SK-N-SH treated with all-trans-retinoic acid at 6 μM for 48 hours (cell line): ENCODE measurements around the gene ABCD1.
A peak's percentile ranks its signal among the peaks of the same experiment; 100 is the strongest.
"Not testable (repeated sequence)": the region's sequence is repeated elsewhere in the genome, so short reads cannot be mapped to it uniquely, and the experiment has no call there.

ENCODE experiments used
- ATAC-seq: fragments of 200-7000 bp; cut with Tn5 transposase; 3 replicates; pipeline ENCODE4 v1.9.1; 2020; ENCODE audit warnings: mild to moderate bottlenecking, moderate library complexity
- ARNTL ChIP-seq: fragments of 450-650 bp; formaldehyde crosslinking; IDR thresholded peaks from 2 replicates; pipeline ENCODE4 v1.5.0; 2020; ENCODE audit warnings: low read depth, mild to moderate bottlenecking, moderate library complexity, borderline replicate concordance
- BACH2 ChIP-seq: fragments of 250-450 bp; sonication (Bioruptor Pico); IDR thresholded peaks from 2 replicates; pipeline ENCODE4 v1.9.0; 2021; ENCODE audit warnings: mild to moderate bottlenecking, borderline replicate concordance
- CSDC2 ChIP-seq: fragments of 250-450 bp; sonication (Bioruptor Pico); IDR thresholded peaks from 2 replicates; pipeline ENCODE4 v1.5.0; 2020; ENCODE audit warnings: mild to moderate bottlenecking, moderate library complexity
- ESRRG ChIP-seq: fragments of 250-450 bp; sonication (Bioruptor Pico); IDR thresholded peaks from 2 replicates; pipeline ENCODE4 v1.6.1; 2021; ENCODE audit warnings: mild to moderate bottlenecking
- GLIS3 ChIP-seq: fragments of 250-450 bp; sonication (Bioruptor Pico); IDR thresholded peaks from 2 replicates; pipeline ENCODE4 v1.5.0; 2020; ENCODE audit warnings: mild to moderate bottlenecking, moderate library complexity
- ISL1 ChIP-seq: fragments of 250-450 bp; sonication (Bioruptor Pico); IDR thresholded peaks from 2 replicates; pipeline ENCODE4 v2.1.2; 2022; ENCODE audit warnings: mild to moderate bottlenecking, moderate library complexity
- OSR1 ChIP-seq: fragments of 250-450 bp; sonication (Bioruptor Pico); IDR thresholded peaks from 2 replicates; pipeline ENCODE4 v1.8.0; 2022; ENCODE audit warnings: moderate library complexity, mild to moderate bottlenecking, inconsistent platforms
- PPARA ChIP-seq: fragments of 250-450 bp; sonication (Bioruptor Pico); IDR thresholded peaks from 2 replicates; pipeline ENCODE4 v1.5.0; 2020; ENCODE audit warnings: mild to moderate bottlenecking, borderline replicate concordance
- RARB ChIP-seq: fragments of 250-450 bp; sonication (Bioruptor Pico); IDR thresholded peaks from 2 replicates; pipeline ENCODE4 v1.8.0; 2021; ENCODE audit warnings: mild to moderate bottlenecking, moderate library complexity
- SNAI2 ChIP-seq: fragments of 250-450 bp; sonication (Bioruptor Pico); IDR thresholded peaks from 2 replicates; pipeline ENCODE4 v1.5.0; 2020; ENCODE audit warnings: mild to moderate bottlenecking, moderate library complexity
- TCF4 ChIP-seq: fragments of 250-450 bp; sonication (Bioruptor Pico); IDR thresholded peaks from 2 replicates; pipeline ENCODE4 v1.8.0; 2021; ENCODE audit warnings: mild to moderate bottlenecking, moderate library complexity, borderline replicate concordance
- TOX ChIP-seq: fragments of 250-450 bp; sonication (Bioruptor Pico); IDR thresholded peaks from 2 replicates; pipeline ENCODE4 v1.8.0; 2021; ENCODE audit warnings: mild to moderate bottlenecking, moderate library complexity, borderline replicate concordance
- ZC3H10 ChIP-seq: fragments of 250-450 bp; sonication (Bioruptor Pico); IDR thresholded peaks from 2 replicates; pipeline ENCODE4 v1.5.1; 2021; ENCODE audit warnings: mild to moderate bottlenecking, moderate library complexity
- ZFP3 ChIP-seq: fragments of 250-450 bp; sonication (Bioruptor Pico); IDR thresholded peaks from 2 replicates; pipeline ENCODE4 v1.5.0; 2020; ENCODE audit warnings: mild to moderate bottlenecking, moderate library complexity
- ZFP30 ChIP-seq: fragments of 450-650 bp; formaldehyde crosslinking; IDR thresholded peaks from 2 replicates; pipeline ENCODE4 v1.5.0; 2022; ENCODE audit warnings: mild to moderate bottlenecking, moderate library complexity
- ZNF565 ChIP-seq: fragments of 450-650 bp; formaldehyde crosslinking; conservative IDR thresholded peaks from 2 replicates; pipeline ENCODE4 v1.5.0; 2020; ENCODE audit warnings: low read depth, mild to moderate bottlenecking, moderate library complexity
- ZNF70 ChIP-seq: fragments of 450-650 bp; formaldehyde crosslinking; IDR thresholded peaks from 2 replicates; pipeline ENCODE4 v1.5.0; 2020; ENCODE audit warnings: mild to moderate bottlenecking, moderate library complexity
- ZNF8 ChIP-seq: fragments of 450-650 bp; formaldehyde crosslinking; IDR thresholded peaks from 2 replicates; pipeline ENCODE4 v1.5.0; 2020; ENCODE audit warnings: mild to moderate bottlenecking, moderate library complexity
- TF ChIP-seq, protein P1 (sequence below): fragments of 250-450 bp; sonication (Bioruptor Pico); IDR thresholded peaks from 2 replicates; pipeline ENCODE4 v1.8.0; 2021; ENCODE audit warnings: low read depth, mild to moderate bottlenecking, moderate library complexity, borderline replicate concordance
- TF ChIP-seq, protein P2 (sequence below): fragments of 250-450 bp; sonication (Bioruptor Pico); IDR thresholded peaks from 2 replicates; pipeline ENCODE4 v1.8.0; 2020; ENCODE audit warnings: mild to moderate bottlenecking, moderate library complexity, borderline replicate concordance
- TF ChIP-seq, protein P3 (sequence below): fragments of 250-450 bp; sonication (Bioruptor Pico); IDR thresholded peaks from 2 replicates; pipeline ENCODE4 v1.5.1; 2020; ENCODE audit warnings: low read depth, mild to moderate bottlenecking, moderate library complexity

Gene ABCD1

DNA sequence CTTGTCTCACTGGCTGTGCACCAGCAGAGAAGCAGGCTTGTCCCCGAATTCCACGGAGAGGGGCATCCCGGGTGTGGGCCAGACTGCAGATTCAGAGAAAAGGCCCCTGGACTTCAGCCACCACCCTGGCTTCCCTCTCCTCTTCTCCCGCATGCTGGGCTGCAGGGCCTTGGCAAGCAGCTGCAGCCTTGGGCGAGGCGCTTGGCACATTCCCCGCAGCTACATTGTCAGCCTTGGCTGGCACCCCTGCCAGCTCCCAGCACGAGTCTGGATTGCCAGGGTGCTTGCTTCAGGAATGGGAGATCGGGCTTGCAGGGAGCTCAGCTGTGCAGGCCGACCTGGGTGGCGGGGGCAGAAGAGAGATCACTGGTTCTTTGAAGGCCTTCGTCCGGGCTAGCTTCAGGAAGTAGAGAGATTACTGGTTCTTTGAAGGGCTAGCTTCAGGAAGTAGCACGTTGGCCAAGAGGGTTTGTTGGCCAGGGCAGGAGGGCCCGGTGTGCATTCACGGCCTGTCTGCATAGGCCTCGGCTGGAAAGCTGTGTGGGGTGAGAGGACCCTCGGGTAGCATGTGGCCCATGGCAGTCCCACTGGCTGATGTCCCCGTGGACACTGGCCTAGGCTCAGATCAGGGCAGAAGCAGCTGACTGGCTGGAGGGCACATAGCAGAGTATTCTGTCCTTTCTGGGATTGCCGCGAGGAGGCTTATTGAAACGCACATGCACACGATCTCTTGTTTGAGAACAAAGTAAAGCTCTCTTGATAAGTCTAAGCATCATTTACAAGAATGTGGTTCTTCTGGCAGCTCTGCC is 2.7 kb downstream of the ABCD1 start:
- ATAC-seq = peak; percentile 0; the same call in 1 of the 3 replicates
- TF ChIP-seq, protein P1, sequence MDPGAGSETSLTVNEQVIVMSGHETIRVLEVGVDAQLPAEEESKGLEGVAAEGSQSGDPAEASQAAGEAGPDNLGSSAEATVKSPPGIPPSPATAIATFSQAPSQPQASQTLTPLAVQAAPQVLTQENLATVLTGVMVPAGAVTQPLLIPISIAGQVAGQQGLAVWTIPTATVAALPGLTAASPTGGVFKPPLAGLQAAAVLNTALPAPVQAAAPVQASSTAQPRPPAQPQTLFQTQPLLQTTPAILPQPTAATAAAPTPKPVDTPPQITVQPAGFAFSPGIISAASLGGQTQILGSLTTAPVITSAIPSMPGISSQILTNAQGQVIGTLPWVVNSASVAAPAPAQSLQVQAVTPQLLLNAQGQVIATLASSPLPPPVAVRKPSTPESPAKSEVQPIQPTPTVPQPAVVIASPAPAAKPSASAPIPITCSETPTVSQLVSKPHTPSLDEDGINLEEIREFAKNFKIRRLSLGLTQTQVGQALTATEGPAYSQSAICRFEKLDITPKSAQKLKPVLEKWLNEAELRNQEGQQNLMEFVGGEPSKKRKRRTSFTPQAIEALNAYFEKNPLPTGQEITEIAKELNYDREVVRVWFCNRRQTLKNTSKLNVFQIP = no peak
- TF ChIP-seq, protein P2, sequence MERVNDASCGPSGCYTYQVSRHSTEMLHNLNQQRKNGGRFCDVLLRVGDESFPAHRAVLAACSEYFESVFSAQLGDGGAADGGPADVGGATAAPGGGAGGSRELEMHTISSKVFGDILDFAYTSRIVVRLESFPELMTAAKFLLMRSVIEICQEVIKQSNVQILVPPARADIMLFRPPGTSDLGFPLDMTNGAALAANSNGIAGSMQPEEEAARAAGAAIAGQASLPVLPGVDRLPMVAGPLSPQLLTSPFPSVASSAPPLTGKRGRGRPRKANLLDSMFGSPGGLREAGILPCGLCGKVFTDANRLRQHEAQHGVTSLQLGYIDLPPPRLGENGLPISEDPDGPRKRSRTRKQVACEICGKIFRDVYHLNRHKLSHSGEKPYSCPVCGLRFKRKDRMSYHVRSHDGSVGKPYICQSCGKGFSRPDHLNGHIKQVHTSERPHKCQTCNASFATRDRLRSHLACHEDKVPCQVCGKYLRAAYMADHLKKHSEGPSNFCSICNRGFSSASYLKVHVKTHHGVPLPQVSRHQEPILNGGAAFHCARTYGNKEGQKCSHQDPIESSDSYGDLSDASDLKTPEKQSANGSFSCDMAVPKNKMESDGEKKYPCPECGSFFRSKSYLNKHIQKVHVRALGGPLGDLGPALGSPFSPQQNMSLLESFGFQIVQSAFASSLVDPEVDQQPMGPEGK (CRISPR knock-in tag) = no peak
- TF ChIP-seq ARNTL (CRISPR knock-in tag) (no peak), ZC3H10 (CRISPR knock-in tag) (no peak), ZFP3 (CRISPR knock-in tag) (no peak), ESRRG (no peak), PPARA (CRISPR knock-in tag) (no peak), GLIS3 (CRISPR knock-in tag) (no peak), ZNF8 (CRISPR knock-in tag) (no peak), TCF4 (no peak), SNAI2 (CRISPR knock-in tag) (no peak), ZFP30 (CRISPR knock-in tag) (no peak), ISL1 (CRISPR knock-in tag) (no peak), OSR1 (CRISPR knock-in tag) (no peak), CSDC2 (CRISPR knock-in tag) (no peak), TOX (CRISPR knock-in tag) (no peak)
- TF ChIP-seq, protein P3, sequence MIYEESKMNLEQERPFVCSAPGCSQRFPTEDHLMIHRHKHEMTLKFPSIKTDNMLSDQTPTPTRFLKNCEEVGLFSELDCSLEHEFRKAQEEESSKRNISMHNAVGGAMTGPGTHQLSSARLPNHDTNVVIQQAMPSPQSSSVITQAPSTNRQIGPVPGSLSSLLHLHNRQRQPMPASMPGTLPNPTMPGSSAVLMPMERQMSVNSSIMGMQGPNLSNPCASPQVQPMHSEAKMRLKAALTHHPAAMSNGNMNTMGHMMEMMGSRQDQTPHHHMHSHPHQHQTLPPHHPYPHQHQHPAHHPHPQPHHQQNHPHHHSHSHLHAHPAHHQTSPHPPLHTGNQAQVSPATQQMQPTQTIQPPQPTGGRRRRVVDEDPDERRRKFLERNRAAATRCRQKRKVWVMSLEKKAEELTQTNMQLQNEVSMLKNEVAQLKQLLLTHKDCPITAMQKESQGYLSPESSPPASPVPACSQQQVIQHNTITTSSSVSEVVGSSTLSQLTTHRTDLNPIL (CRISPR knock-in tag) = no peak

DNA sequence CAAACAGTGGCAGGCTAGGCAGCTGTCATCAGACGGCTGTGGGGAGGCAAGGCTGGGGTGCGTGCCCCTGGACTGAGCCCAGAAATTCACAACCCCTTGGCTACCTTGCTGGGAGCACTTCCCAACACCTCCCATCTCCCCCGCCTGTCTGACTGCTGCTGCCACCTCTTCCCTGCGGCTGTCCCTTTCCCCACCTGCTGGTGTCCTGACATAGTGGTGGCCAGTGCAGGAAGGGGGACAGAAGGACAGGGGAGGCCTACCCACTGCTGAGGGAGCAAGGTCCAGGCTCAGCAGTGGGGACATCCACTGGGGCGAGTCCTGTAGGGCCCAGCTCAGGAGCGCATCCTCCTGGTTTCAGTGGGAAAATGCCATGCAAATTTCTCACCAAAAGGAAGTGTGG is 3.4 kb downstream of the ABCD1 start:
- TF ChIP-seq RARB (CRISPR knock-in tag) (no peak), ZNF8 (CRISPR knock-in tag) (no peak), BACH2 (CRISPR knock-in tag) (no peak), CSDC2 (CRISPR knock-in tag) (no peak), ZFP3 (CRISPR knock-in tag) (no peak)
- ATAC-seq = no peak

DNA sequence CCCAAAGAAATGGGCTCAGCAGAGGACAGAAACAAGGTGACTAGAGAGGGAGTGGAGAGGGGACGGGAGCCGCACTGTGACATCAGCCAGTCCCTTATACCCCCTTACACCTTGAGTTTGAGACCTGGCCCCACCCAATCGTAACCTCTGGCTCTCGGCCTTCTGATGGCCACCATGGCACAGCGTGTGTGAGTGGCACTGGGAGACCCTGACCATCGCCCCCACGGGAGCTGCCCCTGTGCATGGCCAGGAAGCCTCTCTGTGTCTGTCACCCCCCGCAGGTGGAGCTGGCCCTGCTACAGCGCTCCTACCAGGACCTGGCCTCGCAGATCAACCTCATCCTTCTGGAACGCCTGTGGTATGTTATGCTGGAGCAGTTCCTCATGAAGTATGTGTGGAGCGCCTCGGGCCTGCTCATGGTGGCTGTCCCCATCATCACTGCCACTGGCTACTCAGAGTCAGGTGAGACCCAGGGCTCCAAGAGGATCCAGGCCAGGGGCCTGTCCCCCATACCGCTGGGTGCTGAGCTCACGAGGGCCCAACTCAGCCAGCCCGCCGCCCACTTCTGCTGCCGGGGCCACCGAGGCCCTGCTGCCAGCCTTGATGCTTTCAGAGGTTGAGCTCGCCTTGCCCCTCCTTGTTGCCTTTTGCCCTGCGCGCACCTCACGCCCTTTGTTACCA is 4.4 kb downstream of the ABCD1 start:
- TF ChIP-seq ZNF565 = no peak
- TF ChIP-seq ZFP3 (CRISPR knock-in tag) = no peak
- no peak for TF ChIP-seq ZNF70 (CRISPR knock-in tag)
- TF ChIP-seq, all 23 proteins: peak for 0
- ATAC-seq = no peak

DNA sequence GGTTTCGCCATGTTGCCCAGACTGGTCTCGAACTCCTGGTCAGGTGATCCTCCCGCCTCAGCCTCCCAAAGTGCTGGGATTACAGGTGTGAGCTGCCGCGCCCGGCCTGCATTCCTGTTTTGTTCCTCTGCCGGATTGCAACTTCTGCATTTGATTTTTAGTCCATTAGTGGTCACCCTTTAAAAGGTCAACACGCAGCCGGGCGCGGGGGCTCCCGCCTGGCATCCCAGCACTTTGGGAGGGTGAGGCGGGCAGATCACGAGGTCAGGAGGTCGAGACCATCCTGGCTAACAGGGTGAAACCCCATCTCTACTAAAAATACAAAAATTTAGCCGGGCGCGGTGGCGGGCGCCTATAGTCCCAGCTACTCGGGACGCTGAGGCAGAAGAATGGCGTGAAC is 5.5 kb downstream of the ABCD1 start:
- ATAC-seq = not testable (repeated sequence)

DNA sequence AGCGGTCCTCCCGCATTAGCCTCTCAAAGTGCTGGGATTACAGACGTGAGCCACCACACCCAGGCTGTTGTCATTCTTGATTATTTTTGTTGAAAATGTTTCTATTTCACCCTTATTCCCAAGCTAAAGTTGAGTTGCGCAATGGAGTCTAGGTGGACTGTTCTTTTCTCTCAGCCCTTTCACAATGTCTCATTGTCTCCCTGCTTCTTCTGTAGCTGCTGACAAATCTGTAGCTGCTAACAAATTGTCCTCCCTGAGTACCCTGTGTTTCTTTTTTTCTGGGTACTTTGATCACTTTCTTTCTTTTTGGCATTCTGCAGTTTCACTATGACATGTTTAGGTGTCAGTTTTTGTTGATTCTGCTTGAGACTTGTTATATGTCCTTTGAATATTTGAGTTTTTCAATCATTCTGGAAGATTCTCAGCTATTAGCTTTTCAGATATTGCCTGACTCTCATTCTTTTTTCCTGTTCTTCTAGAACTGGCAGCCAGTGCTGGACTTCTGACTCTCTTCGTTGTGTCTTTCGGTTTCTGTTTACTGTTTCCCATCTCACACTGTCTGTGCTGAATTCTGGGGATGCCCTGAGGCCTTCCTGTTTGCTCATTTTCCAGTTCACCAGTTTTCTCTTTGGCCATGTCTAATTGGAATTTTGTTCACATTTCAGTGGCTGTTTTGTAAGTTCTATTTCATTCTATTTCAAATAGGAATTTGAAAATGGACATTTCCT is 6.6 kb downstream of the ABCD1 start:
- TF ChIP-seq ZNF565 = no peak
- ATAC-seq = no peak
